IMR-90 (cell line): ENCODE data around the gene TPSD1. TPM values are rescaled to one million over a fixed set of nuclear protein-coding genes. Genes with fewer than 3 reads are reported as not detected.
"Not testable (repeated sequence)": the region's sequence is repeated elsewhere in the genome, so short reads cannot be mapped to it uniquely, and the experiment has no call there.

Experiments
- ATAC-seq: fragments of 200-7000 bp; cut with Tn5 transposase; 2 replicates; pipeline ENCODE4 v1.9.1; 2020; ENCODE audit warnings: low read depth, mild to moderate bottlenecking, moderate library complexity
- BruUV-seq: library from RNA; stranded (reverse); fragments of 400-500 nt; replicated peaks from 2 replicates; lab custom pipeline; 2021; lab: Mats Ljungman, UMichigan
- CTCF ChIA-PET: fragments of 300-600 bp; formaldehyde crosslinking; extraction: SDS; loops from one replicate; lab custom pipeline; 2021; ENCODE audit warnings: antibody characterized with exemption; lab: Yijun Ruan, JAX
- POLR2A ChIA-PET: fragments of 300-600 bp; sonication (Branson Sonifier 250); formaldehyde crosslinking; loops from one replicate; lab custom pipeline; 2022; ENCODE audit warnings: antibody characterized with exemption; ENCODE audit not compliant: unreplicated experiment; lab: Charles Lee
- DNase-seq: peaks from one replicate; pipeline ENCODE4 v3.0.0; 2013
- H2AFZ ChIP-seq: replicated peaks from 2 replicates; pipeline ENCODE3; 2013; ENCODE audit warnings: low read length, mild to moderate bottlenecking; ENCODE audit not compliant: poor library complexity
- H2AK5ac ChIP-seq: 2 replicates; pipeline ENCODE4 v1.6.1; 2013; ENCODE audit warnings: low read depth, low read length, inconsistent platforms
- H2AK9ac ChIP-seq: replicated peaks from 2 replicates; pipeline ENCODE3; 2013; ENCODE audit warnings: mild to moderate bottlenecking, low read depth, low read length, moderate library complexity; ENCODE audit not compliant: poor library complexity
- H2BK120ac ChIP-seq: 2 replicates; pipeline ENCODE4 v1.6.1; 2013; ENCODE audit warnings: low read depth, low read length, inconsistent platforms
- H2BK15ac ChIP-seq: 3 replicates; pipeline ENCODE4 v1.6.1; 2013; ENCODE audit warnings: low read depth, low read length, inconsistent platforms
- H2BK20ac ChIP-seq: 2 replicates; pipeline ENCODE4 v1.6.1; 2013; ENCODE audit warnings: low read depth, mild to moderate bottlenecking, inconsistent platforms, low read length, moderate library complexity
- H2BK5ac ChIP-seq: 2 replicates; pipeline ENCODE4 v1.6.1; 2013; ENCODE audit warnings: mild to moderate bottlenecking, low read depth, low read length, inconsistent platforms; ENCODE audit not compliant: poor library complexity, severe bottlenecking
- H3K14ac ChIP-seq: replicated peaks from 2 replicates; pipeline ENCODE4 v1.6.1; 2013; ENCODE audit warnings: low read depth, low read length, inconsistent platforms
- H3K18ac ChIP-seq: 2 replicates; pipeline ENCODE4 v1.6.1; 2013; ENCODE audit warnings: low read depth, low read length, control low read depth
- H3K23ac ChIP-seq: 2 replicates; pipeline ENCODE4 v1.6.1; 2013; ENCODE audit warnings: low read depth, low read length, inconsistent platforms
- H3K27ac ChIP-seq: 2 replicates; pipeline ENCODE4 v1.5.1; 2013; ENCODE audit warnings: mild to moderate bottlenecking, control low read depth, low read length; ENCODE audit not compliant: insufficient read depth
- H3K27me3 ChIP-seq: 2 replicates; pipeline ENCODE4 v1.6.1; 2013; ENCODE audit warnings: low read length; ENCODE audit not compliant: control insufficient read depth, insufficient read depth
- H3K36me3 ChIP-seq: 2 replicates; pipeline ENCODE4 v1.6.1; 2013; ENCODE audit warnings: low read length, mixed read lengths; ENCODE audit not compliant: control insufficient read depth, insufficient read depth
- H3K4ac ChIP-seq: 2 replicates; pipeline ENCODE4 v1.6.1; 2013; ENCODE audit warnings: low read depth, low read length, inconsistent platforms
- H3K4me1 ChIP-seq: 2 replicates; pipeline ENCODE4 v1.6.1; 2013; ENCODE audit warnings: low read length, mixed read lengths; ENCODE audit not compliant: control insufficient read depth, insufficient read depth
- H3K4me2 ChIP-seq: 2 replicates; pipeline ENCODE4 v1.6.1; 2013; ENCODE audit warnings: low read depth, mild to moderate bottlenecking, control low read depth, low read length, moderate library complexity
- H3K4me3 ChIP-seq: 2 replicates; pipeline ENCODE4 v1.5.1; 2013; ENCODE audit warnings: low read depth, mild to moderate bottlenecking, control low read depth, low read length, moderate library complexity; ENCODE audit not compliant: insufficient read depth
- H3K56ac ChIP-seq: 2 replicates; pipeline ENCODE4 v1.6.1; 2013; ENCODE audit warnings: low read length, inconsistent platforms; ENCODE audit not compliant: insufficient read depth; ENCODE audit errors: extremely low read depth
- H3K79me1 ChIP-seq, 2 experiments: 2 replicates each; pipeline ENCODE4 v1.6.1; 2013; ENCODE audit warnings: low read length in 2 of 2, inconsistent platforms in 1 of 2, low read depth in 1 of 2
- H3K9ac ChIP-seq: 2 replicates; pipeline ENCODE4 v1.6.1; 2013; ENCODE audit warnings: low read depth, low read length, control low read depth
- H3K9me1 ChIP-seq: 2 replicates; pipeline ENCODE4 v1.6.1; 2013; ENCODE audit warnings: low read length, inconsistent platforms; ENCODE audit not compliant: insufficient read depth
- H3K9me3 ChIP-seq: 2 replicates; pipeline ENCODE4 v1.6.1; 2013; ENCODE audit warnings: low read length; ENCODE audit not compliant: control insufficient read depth, insufficient read depth
- H4K20me1 ChIP-seq: 2 replicates; pipeline ENCODE4 v1.6.1; 2013; ENCODE audit warnings: low read length, inconsistent platforms; ENCODE audit not compliant: insufficient read depth
- H4K5ac ChIP-seq: 2 replicates; pipeline ENCODE4 v1.6.1; 2013; ENCODE audit warnings: mild to moderate bottlenecking, low read depth, low read length, control low read depth
- H4K8ac ChIP-seq, 2 experiments: 2 replicates each; pipeline ENCODE4 v1.6.1; 2013; ENCODE audit warnings: low read depth in 2 of 2, low read length in 2 of 2, control low read depth in 1 of 2, inconsistent platforms in 1 of 2
- H4K91ac ChIP-seq: 2 replicates; pipeline ENCODE4 v1.6.1; 2013; ENCODE audit warnings: low read depth, low read length, inconsistent platforms; ENCODE audit not compliant: insufficient read depth
- WGBS, 2 experiments: methylation state at CpG; one replicate each; pipeline versions ENCODE4 v1.1.5 to v1.1.7; 2013; ENCODE audit warnings: missing lambda C conversion rate in 2 of 2; ENCODE audit not compliant: insufficient read length in 1 of 2; ENCODE audit errors: extremely low coverage in 2 of 2; 5-methylcytosine and 5-hydroxymethylcytosine counted together
- dilution Hi-C: fragments of 300-500 bp; cut with HindIII; formaldehyde crosslinking; loops from one replicate; pipeline ENCODE4 v1.14.3; 2018; ENCODE audit warnings: low sequenced_read_pairs; ENCODE audit not compliant: unreplicated experiment
- in situ Hi-C: fragments of 300-500 bp; cut with MboI; formaldehyde crosslinking; loops from 3 replicates; pipeline ENCODE4 v1.14.3; 2019; ENCODE audit warnings: low sequenced_read_pairs, inconsistent platforms, mixed read lengths
- intact Hi-C: fragments of 100-400 bp; cut with micrococcal nuclease; formaldehyde crosslinking; loops from 2 replicates; pipeline ENCODE4 v1.10.0; 2022
- polyA plus RNA-seq, 3 experiments: library from polyadenylated mRNA; depleted of rRNA; stranded (reverse); fragments of >200 nt; gene quantifications; 2 replicates each; pipeline ENCODE4 v1.2.3, GENCODE V29; 2012; ENCODE audit warnings: low replicate concordance in 1 of 3
- total RNA-seq: library from RNA; depleted of rRNA; stranded (reverse); fragments of >200 nt; gene quantifications from 2 replicates; pipeline ENCODE4 v1.2.3, GENCODE V29; 2012

TPSD1 gene
- total and polyA plus RNA-seq, 2 of the 4 experiments (the other 2 are of a cell fraction): not detected

- DNase-seq, H2BK20ac ChIP-seq, H3K4ac ChIP-seq, H3K23ac ChIP-seq, H4K5ac ChIP-seq, H2AFZ ChIP-seq, in situ Hi-C loops, H4K20me1 ChIP-seq, intact Hi-C loops, H3K9me3 ChIP-seq, H3K18ac ChIP-seq, H3K4me3 ChIP-seq, H2BK15ac ChIP-seq, H3K56ac ChIP-seq, ATAC-seq, H2BK120ac ChIP-seq, BruUV-seq, H2AK5ac ChIP-seq, H3K9ac ChIP-seq, H2BK5ac ChIP-seq, POLR2A ChIA-PET, H4K91ac ChIP-seq, H3K4me2 ChIP-seq, H3K36me3 ChIP-seq, H3K79me1 ChIP-seq, dilution Hi-C loops, H3K14ac ChIP-seq, H3K4me1 ChIP-seq, H3K27ac ChIP-seq, CTCF ChIA-PET, H2AK9ac ChIP-seq, H3K9me1 ChIP-seq, H4K8ac ChIP-seq: not testable (repeated sequence)
- 42% methylated on average over 3 of the region's 11 CpGs; no CpG with 5 or more reads in 1 of the 2 experiments for WGBS, 2 experiments
- H3K27me3 ChIP-seq: peaks cover 18% of the 10 kb centered on the region
These were observed 12.5 kb upstream of the TPSD1 start for GRCh38 chr16:1243363-1243762.

- POLR2A ChIA-PET, in situ Hi-C loops, H3K4me3 ChIP-seq, H4K8ac ChIP-seq, H4K20me1 ChIP-seq, H3K4ac ChIP-seq, H2BK20ac ChIP-seq, H3K23ac ChIP-seq, H3K4me1 ChIP-seq, H3K18ac ChIP-seq, intact Hi-C loops, H3K36me3 ChIP-seq, H3K27ac ChIP-seq, H4K5ac ChIP-seq, DNase-seq, H2AK9ac ChIP-seq, H3K79me1 ChIP-seq, H3K56ac ChIP-seq, H3K9me3 ChIP-seq, H2AK5ac ChIP-seq, H2BK5ac ChIP-seq, H4K91ac ChIP-seq, H3K9ac ChIP-seq, dilution Hi-C loops, H3K14ac ChIP-seq, H2AFZ ChIP-seq, H2BK15ac ChIP-seq, CTCF ChIA-PET, H3K9me1 ChIP-seq, ATAC-seq, H3K4me2 ChIP-seq, BruUV-seq, H2BK120ac ChIP-seq: not testable (repeated sequence)
- 29% methylated on average over 3 of the region's 32 CpGs; no CpG with 5 or more reads in 1 of the 2 experiments for WGBS, 2 experiments
- H3K27me3 ChIP-seq: peaks cover 18% of the 10 kb centered on the region
These were observed 11.7 kb upstream of the TPSD1 start for GRCh38 chr16:1243907-1244850.
